Measurements from ENCODE around the gene EHMT2. TPM values are rescaled to one million over a fixed set of nuclear protein-coding genes. Genes with fewer than 3 reads are reported as not detected.
A peak's percentile ranks its signal among the peaks of the same experiment; 100 is the strongest.

The EHMT2 gene
- total RNA-seq, 1 experiment from 2014 or later, result 84.0 TPM

DNA sequence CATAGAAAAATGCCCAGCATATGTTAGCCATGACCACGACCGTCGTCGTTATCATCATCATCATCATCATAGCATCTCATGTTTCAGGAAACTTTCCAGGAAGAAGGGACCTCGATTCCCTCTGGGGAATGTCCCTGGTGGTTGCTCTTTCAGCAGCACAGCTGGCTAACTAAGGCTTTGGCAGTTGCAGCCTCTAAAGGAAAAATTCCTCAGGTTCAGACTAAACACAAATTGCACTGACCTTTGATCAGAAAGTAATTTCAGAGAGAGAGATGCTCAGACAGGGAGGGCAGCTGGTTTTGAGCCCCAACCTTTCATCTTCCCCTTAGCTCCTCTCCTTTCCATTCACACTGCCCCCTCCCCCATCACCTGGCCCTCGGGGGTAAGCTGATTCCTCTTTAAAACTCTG is 42.8 kb upstream of the EHMT2 start:
- POLR2A ChIA-PET, result interaction anchor here (1.0 kb wide), 1 partner anchor 11 kb away, joined by 3 read pairs; no protein-coding TSS in a partner anchor
- BruUV-seq (replicated peaks), result no TSS peak
- TF ChIP-seq, protein P1, sequence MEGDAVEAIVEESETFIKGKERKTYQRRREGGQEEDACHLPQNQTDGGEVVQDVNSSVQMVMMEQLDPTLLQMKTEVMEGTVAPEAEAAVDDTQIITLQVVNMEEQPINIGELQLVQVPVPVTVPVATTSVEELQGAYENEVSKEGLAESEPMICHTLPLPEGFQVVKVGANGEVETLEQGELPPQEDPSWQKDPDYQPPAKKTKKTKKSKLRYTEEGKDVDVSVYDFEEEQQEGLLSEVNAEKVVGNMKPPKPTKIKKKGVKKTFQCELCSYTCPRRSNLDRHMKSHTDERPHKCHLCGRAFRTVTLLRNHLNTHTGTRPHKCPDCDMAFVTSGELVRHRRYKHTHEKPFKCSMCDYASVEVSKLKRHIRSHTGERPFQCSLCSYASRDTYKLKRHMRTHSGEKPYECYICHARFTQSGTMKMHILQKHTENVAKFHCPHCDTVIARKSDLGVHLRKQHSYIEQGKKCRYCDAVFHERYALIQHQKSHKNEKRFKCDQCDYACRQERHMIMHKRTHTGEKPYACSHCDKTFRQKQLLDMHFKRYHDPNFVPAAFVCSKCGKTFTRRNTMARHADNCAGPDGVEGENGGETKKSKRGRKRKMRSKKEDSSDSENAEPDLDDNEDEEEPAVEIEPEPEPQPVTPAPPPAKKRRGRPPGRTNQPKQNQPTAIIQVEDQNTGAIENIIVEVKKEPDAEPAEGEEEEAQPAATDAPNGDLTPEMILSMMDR (IDR thresholded peaks at IDR 0.05 in 2 of 3, conservative IDR thresholded peaks at IDR 0.05 in 1 of 3; ENCODE audit: borderline replicate concordance in 1 of 3, insufficient read depth in 1 of 3, low read depth in 2 of 3, low read length in 2 of 3), result no peak
- TF ChIP-seq EZH2phosphoT487 (IDR thresholded peaks at IDR 0.05; ENCODE audit: borderline replicate concordance) (no peak), ZNF274 (IDR thresholded peaks at IDR 0.05; ENCODE audit: low read depth, low read length) (no peak), SRF (IDR thresholded peaks at IDR 0.05; ENCODE audit: low read depth) (no peak), REST (IDR thresholded peaks at IDR 0.05; ENCODE audit: low read depth) (no peak), ELF1 (IDR thresholded peaks at IDR 0.05; ENCODE audit: borderline replicate concordance, low read depth) (no peak), ZFX (IDR thresholded peaks at IDR 0.05) (no peak), POLR2A (IDR thresholded peaks at IDR 0.05; ENCODE audit: borderline replicate concordance, extremely low read depth, insufficient read depth, insufficient read length) (no peak), POLR2AphosphoS5 (IDR thresholded peaks at IDR 0.05; ENCODE audit: low read depth, low read length) (no peak), JUND (IDR thresholded peaks at IDR 0.05) (no peak), CEBPB (IDR thresholded peaks at IDR 0.05; ENCODE audit: low read depth) (no peak), YY1 (IDR thresholded peaks at IDR 0.05; ENCODE audit: extremely low read depth, insufficient replicate concordance, low read depth, low read length) (no peak)
- no peaks in the 10 kb centered on the region for H3K79me2 ChIP-seq (ENCODE audit: insufficient read depth, low read length)
- no peak overlapping the region for H3K27ac ChIP-seq (ENCODE audit: low read depth, low read length)
- H3K9me3 ChIP-seq (ENCODE audit: control insufficient read depth in 1 of 2, insufficient read depth in 1 of 2, low read depth in 1 of 2, low read length in 2 of 2), result no peaks in the 10 kb centered on the region
- H3K36me3 ChIP-seq (ENCODE audit: control insufficient read depth in 1 of 2, insufficient read depth in 2 of 2, low read length in 2 of 2), result no peaks in the 10 kb centered on the region
- no peaks in the 10 kb centered on the region for H4K20me1 ChIP-seq (ENCODE audit: insufficient read depth)
- RAD21 ChIA-PET (ENCODE audit: low non-redundant PET in 1 of 2, low total read pairs in 2 of 2, uncharacterized antibody in 2 of 2, unreplicated experiment in 2 of 2), result no interaction called here
- intact Hi-C loops (cut with micrococcal nuclease), result no loop called here
- CTCF ChIA-PET, result interaction anchor here (1.1 kb wide), 1 partner anchor 12 kb away, joined by 11 read pairs; no protein-coding TSS in a partner anchor
- DNase-seq (ENCODE audit: low read depth, low spot score) (no peak), ATAC-seq (no peak)
- H3K9me2 ChIP-seq (ENCODE audit: insufficient read depth), result no peaks in the 10 kb centered on the region
- no peaks in the 10 kb centered on the region for H3K27me3 ChIP-seq (ENCODE audit: insufficient read depth, low read length)
- no peak overlapping the region for H3K9ac ChIP-seq (ENCODE audit: low read length)
- H3K4me2 ChIP-seq (ENCODE audit: low read length), result peak overlapping the region; percentile 17; the same call in 1 of the 2 replicates
- no peak overlapping the region for H3K4me3 ChIP-seq (replicated peaks in 1 of 2; ENCODE audit: low read depth in 1 of 2, low read length in 2 of 2)
- no peak overlapping the region for H2AFZ ChIP-seq (ENCODE audit: low read depth, low read length, poor library complexity, severe bottlenecking)
- H3K4me1 ChIP-seq (ENCODE audit: control insufficient read depth in 1 of 2, insufficient read depth in 2 of 2, low read length in 2 of 2), result peaks cover 9 to 34% of the 10 kb centered on the region in 2 experiments; a peak in 3 of 4 replicates

All from HCT116 (cell line).